Adrenal gland (tissue), 12 donors: ENCODE data around the gene OSBPL10. TPM values are rescaled to one million over a fixed set of nuclear protein-coding genes. Genes with fewer than 3 reads are reported as not detected.

ENCODE experiments used
- DNase-seq, 7 donors: peaks; one replicate each; pipeline ENCODE4 v3.0.0-alpha.2; 2019 to 2020
- H3K27ac ChIP-seq, 5 donors: fragments of 200-600 bp; sonication (generic) in 4 of 5; 1 replicate in 3 of 5; 2 replicates in 2 of 5; pipeline versions ENCODE4 v1.5.1 to v1.8.0; 2016 to 2020; ENCODE audit warnings: mild to moderate bottlenecking in 1 of 5
- H3K27me3 ChIP-seq: fragments of 200-600 bp; 2 replicates; pipeline ENCODE4 v1.8.0; 2021
- H3K36me3 ChIP-seq, 2 donors: fragments of 200-600 bp; replicated peaks in 1 of 2; 1 replicate in 1 of 2; 2 replicates in 1 of 2; pipeline versions ENCODE4 v1.5.1 to v1.8.0; 2018 to 2022
- H3K4me1 ChIP-seq, 2 donors: fragments of 200-600 bp; replicated peaks in 1 of 2; 1 replicate in 1 of 2; 2 replicates in 1 of 2; pipeline versions ENCODE4 v1.5.1 to v1.8.0; 2018 to 2021
- H3K4me3 ChIP-seq, 4 donors: fragments of 200-600 bp; sonication (generic) in 3 of 4; one replicate each; pipeline ENCODE4 v1.5.1; 2016 to 2018
- H3K9me3 ChIP-seq, 3 donors: fragments of 200-600 bp; sonication (generic) in 1 of 3; replicated peaks in 1 of 3; 1 replicate in 2 of 3; 2 replicates in 1 of 3; pipeline versions ENCODE4 v1.5.1 to v1.8.0; 2016 to 2021
- CTCF ChIP-seq, 6 experiments: fragments of 450-650 bp in 4 of 6; fragments of 200-600 bp in 2 of 6; sonication (generic) in 1 of 6; IDR thresholded peaks; 1 replicate in 5 of 6; 2 replicates in 1 of 6; pipeline versions ENCODE4 v1.5.1 to v1.8.0; 2016 to 2021; ENCODE audit warnings: antibody characterized with exemption in 6 of 6, mild to moderate bottlenecking in 2 of 6, moderate library complexity in 1 of 6
- POLR2A ChIP-seq, 2 donors: fragments of 450-650 bp; IDR thresholded peaks; one replicate each; pipeline ENCODE4 v1.6.1; 2017; ENCODE audit warnings: antibody characterized with exemption in 2 of 2, mild to moderate bottlenecking in 2 of 2, moderate library complexity in 1 of 2
- WGBS, 4 donors: extraction: QIAGEN DNeasy Blood & Tissue Kit in 2 of 4; methylation state at CpG; one replicate each; pipeline versions ENCODE4 v1.1.5 to v1.1.7; 2013 to 2017; 5-methylcytosine and 5-hydroxymethylcytosine counted together
- intact Hi-C, 2 donors: fragments of 100-400 bp; cut with DNase I; formaldehyde crosslinking; loops; one replicate each; pipeline versions ENCODE4 v1.14.1 to v1.15.0; 2022 to 2023
- polyA plus RNA-seq, 3 donors: library from polyadenylated mRNA; stranded (reverse); fragments of 200-250 nt in 2 of 3; fragments of 350-450 nt in 1 of 3; fragmentation: Illumina TruSeq in 1 of 3; extraction: RNeasy Lipid Tissue Mini Kit (QIAGEN cat#74804) in 1 of 3; gene quantifications; one replicate each; pipeline ENCODE4 v1.2.3, GENCODE V29; 2013 to 2014
- total RNA-seq, 9 donors: library from RNA; depleted of rRNA in 4 of 9; stranded (reverse); fragments of >200 nt in 4 of 9; fragments of 120-200 nt in 1 of 9; fragmentation: NEBNext Ultra II Directional in 1 of 9; extraction: Animal tissue kit (Norgen Biotek cat#: 25700) in 1 of 9; gene quantifications; one replicate each; pipeline versions ENCODE4 v1.1.0 to v1.2.4, GENCODE V29; 2013 to 2023
- donor health status: healthy with polysubstance abuse.
- donor health status: Bipolar disorder and iron deficiency.
- donor health status: DM: yes; HTN: yes; CAD: no.
- donor health status: DM: no; HTN: no; CAD: no.
- donor health status: DM: no; HTN: no; CAD: no.
- donor health status: DM: yes; HTN: yes; CAD: no.

OSBPL10 gene
- total and polyA plus RNA-seq, 12 donors = 2.0 to 55.6 (median 9.4) TPM

- Histone ChIP-seq H3K4me3 (no peak overlapping the region), H3K27ac (no peak overlapping the region), H3K4me1 (no peaks in the 10 kb centered on the region), H3K9me3 (no peaks in the 10 kb centered on the region), H3K36me3 (no peaks in the 10 kb centered on the region), H3K27me3 (no peaks in the 10 kb centered on the region)
- TF ChIP-seq CTCF (IDR thresholded peaks at IDR 0.05) = no peak
- no peak for TF ChIP-seq POLR2A (IDR thresholded peaks at IDR 0.05)
- WGBS, 4 donors = 0 to 96% (median 21%) methylated on average over 1 of the region's 1 CpG
- DNase-seq = no peak
- intact Hi-C loops = loop anchor here in 1 of 2 donors (10.0 kb wide), 1 partner anchor 1015 kb away; no protein-coding TSS in a partner anchor
Observed at GRCh38 chr3:31779514-31779913, 201.5 kb downstream of the OSBPL10 start.

- H3K27ac ChIP-seq = no peak overlapping the region
- H3K36me3 ChIP-seq = no peaks in the 10 kb centered on the region
- no peaks in the 10 kb centered on the region for H3K4me1 ChIP-seq
- no peaks in the 10 kb centered on the region for H3K27me3 ChIP-seq
- H3K4me3 ChIP-seq = no peak overlapping the region
- no peaks in the 10 kb centered on the region for H3K9me3 ChIP-seq
- intact Hi-C loops = loop anchor here in 1 of 2 donors (10.0 kb wide), 1 partner anchor 1013 kb away; no protein-coding TSS in a partner anchor
- TF ChIP-seq CTCF (IDR thresholded peaks at IDR 0.05) (no peak), POLR2A (IDR thresholded peaks at IDR 0.05) (no peak)
- no peak for DNase-seq
Observed at GRCh38 chr3:31777887-31778286, 203.2 kb downstream of the OSBPL10 start.

GRCh38 chr3:31777092-31777491 is 204.0 kb downstream of the OSBPL10 start:
- H3K27me3 ChIP-seq = no peaks in the 10 kb centered on the region
- DNase-seq = no peak
- no peaks in the 10 kb centered on the region for H3K36me3 ChIP-seq
- H3K4me3 ChIP-seq = no peak overlapping the region
- H3K9me3 ChIP-seq = no peaks in the 10 kb centered on the region
- TF ChIP-seq POLR2A (IDR thresholded peaks at IDR 0.05) = no peak
- no peak for TF ChIP-seq CTCF (IDR thresholded peaks at IDR 0.05)
- 57 to 76% (median 70%) methylated on average over 1 of the region's 1 CpG for WGBS, 4 donors
- intact Hi-C loops = loop anchor here in 1 of 2 donors (10.0 kb wide), 1 partner anchor 1012 kb away; no protein-coding TSS in a partner anchor
- no peak overlapping the region for H3K27ac ChIP-seq
- H3K4me1 ChIP-seq = no peaks in the 10 kb centered on the region

GRCh38 chr3:31776016-31776415 is 205.0 kb downstream of the OSBPL10 start:
- intact Hi-C loops = loop anchor here in 1 of 2 donors (10.0 kb wide), 1 partner anchor 1011 kb away; no protein-coding TSS in a partner anchor
- H3K36me3 ChIP-seq = no peaks in the 10 kb centered on the region
- no peaks in the 10 kb centered on the region for H3K27me3 ChIP-seq
- H3K4me1 ChIP-seq = no peaks in the 10 kb centered on the region
- TF ChIP-seq POLR2A (IDR thresholded peaks at IDR 0.05) (no peak), CTCF (IDR thresholded peaks at IDR 0.05) (no peak)
- H3K4me3 ChIP-seq = no peak overlapping the region
- no peak overlapping the region for H3K27ac ChIP-seq
- no peaks in the 10 kb centered on the region for H3K9me3 ChIP-seq
- no peak for DNase-seq
- 76 to 87% (median 82%) methylated on average over 4 of the region's 4 CpGs for whole genome bisulfite sequencing, 4 donors
